ENCODE measurements around the gene SOX6. TPM values are rescaled to one million over a fixed set of nuclear protein-coding genes. Genes with fewer than 3 reads are reported as not detected.
"Not testable (repeated sequence)": the region's sequence is repeated elsewhere in the genome, so short reads cannot be mapped to it uniquely, and the experiment has no call there.

The SOX6 gene
- total RNA-seq, 1 experiment from 2014 or later, result under 0.01 TPM

GRCh38 chr11:16087886-16088285 is 268.5 kb downstream of the SOX6 start:
- in situ Hi-C loops (cut with HindIII; ENCODE audit: low sequenced_read_pairs), result no loop called here
- no peak for DNase-seq (ENCODE audit: low spot score)

DNA sequence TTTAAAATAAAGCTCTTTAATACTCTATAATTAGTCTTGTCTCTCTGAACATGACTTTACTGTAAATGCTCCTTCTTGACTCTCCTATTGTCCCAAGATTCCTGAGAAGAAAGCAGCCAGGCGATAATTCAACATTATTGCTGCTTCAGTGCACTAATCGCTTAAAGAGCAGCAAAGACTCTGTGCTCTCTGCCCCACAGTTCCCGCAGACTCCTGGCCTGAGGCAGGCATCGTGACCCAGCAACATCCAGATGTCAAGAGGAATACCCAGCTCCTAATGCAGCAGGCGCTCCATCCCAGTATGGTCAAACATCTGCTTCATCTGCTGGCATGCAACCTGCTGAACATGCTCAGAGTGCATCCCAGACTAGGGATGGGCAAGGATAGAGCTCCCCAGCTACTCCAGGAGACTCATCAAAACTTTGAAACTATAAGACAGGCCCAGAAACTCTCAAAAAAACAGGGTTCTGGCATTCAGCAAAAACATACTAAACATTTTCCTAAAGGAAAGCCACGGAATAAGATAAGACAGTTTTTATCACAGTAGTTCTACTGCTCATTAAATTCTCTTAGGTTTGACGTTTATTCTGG is 270.0 kb downstream of the SOX6 start:
- in situ Hi-C loops (cut with HindIII; ENCODE audit: low sequenced_read_pairs), result no loop called here
- no peak for DNase-seq (ENCODE audit: low spot score)

GRCh38 chr11:16082095-16083055 is 274.0 kb downstream of the SOX6 start:
- no peak for DNase-seq (ENCODE audit: low spot score)
- in situ Hi-C loops (cut with HindIII; ENCODE audit: low sequenced_read_pairs), result no loop called here

- in situ Hi-C loops (cut with HindIII; ENCODE audit: low sequenced_read_pairs), result no loop called here
- DNase-seq (ENCODE audit: low spot score), result no peak
These were observed 274.8 kb downstream of the SOX6 start for GRCh38 chr11:16081382-16082094.

DNA sequence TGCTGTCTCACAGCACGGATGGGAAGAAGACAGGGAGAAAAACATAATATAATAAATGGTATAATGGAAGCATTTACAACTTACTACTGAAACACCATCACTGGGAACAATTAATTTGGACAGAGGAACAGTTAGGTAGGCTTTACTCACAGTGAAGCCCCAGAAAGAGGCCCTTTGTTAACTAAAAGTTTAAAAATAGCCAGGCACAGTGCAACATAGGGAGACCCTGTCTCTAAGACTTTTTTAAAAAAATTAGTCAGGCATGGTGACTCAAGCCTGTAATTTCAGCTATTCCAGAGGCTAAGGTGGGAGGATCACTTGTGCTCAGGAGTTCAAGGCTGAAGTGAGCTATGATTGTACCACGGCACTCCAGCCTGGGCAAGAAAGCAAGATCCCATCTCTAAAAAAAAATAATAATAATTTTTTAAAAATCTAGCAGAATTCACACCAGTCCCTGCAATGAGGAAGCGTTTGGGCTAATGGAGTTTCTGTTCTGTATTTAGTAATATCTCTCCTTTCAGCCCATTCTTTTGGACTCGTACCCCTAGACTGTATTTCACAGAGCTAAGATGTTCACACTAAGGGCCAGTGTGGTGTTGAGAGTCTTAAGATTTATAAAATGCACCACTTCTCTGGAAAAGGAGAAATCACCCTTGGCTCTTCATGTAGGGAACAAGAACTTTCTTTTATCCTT is 275.5 kb downstream of the SOX6 start:
- in situ Hi-C loops (cut with HindIII; ENCODE audit: low sequenced_read_pairs), result no loop called here
- DNase-seq (ENCODE audit: low spot score), result no peak

- in situ Hi-C loops (cut with HindIII; ENCODE audit: low sequenced_read_pairs), result no loop called here
- DNase-seq (ENCODE audit: low spot score), result no peak
These were observed 277.4 kb downstream of the SOX6 start for GRCh38 chr11:16078936-16079335.

DNA sequence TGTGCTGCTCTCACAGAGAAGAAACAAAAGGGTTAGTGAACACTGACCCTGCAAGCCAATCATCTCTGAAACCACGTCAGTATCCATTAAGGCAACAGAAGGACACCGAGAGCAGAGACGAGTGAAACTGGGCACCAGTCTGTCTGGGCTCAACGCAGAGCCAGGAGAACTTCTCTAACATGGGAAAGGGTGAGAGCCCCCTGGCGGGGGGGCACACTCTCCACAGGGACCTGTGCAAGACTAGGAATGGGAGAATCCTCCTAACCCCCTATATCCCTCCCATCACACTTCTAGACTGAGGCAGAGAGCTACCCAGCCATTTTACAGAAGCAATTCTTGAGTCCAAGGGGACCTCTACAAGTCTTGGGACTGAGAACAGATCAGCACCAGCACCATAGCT is 285.8 kb downstream of the SOX6 start:
- in situ Hi-C loops (cut with HindIII; ENCODE audit: low sequenced_read_pairs), result no loop called here
- no peak for DNase-seq (ENCODE audit: low spot score)

DNA sequence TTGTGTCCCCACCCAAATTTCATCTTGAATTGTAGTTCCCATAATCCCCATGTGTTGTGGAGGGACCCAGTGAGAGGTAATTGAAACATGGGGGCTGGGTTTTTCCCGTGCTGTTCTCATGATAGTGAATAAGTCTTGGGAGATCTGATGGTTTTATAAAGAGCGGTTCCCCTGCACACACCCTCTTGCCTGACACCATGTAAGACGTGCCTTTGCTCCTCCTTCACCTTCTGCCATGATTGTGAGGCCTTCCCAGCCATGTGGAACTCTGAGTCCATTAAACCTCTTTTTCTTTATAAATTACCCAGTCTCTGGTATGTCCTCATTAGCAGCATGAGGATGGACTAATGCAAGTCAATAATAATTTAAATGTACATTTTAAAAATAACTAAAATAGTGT is 289.1 kb downstream of the SOX6 start:
- in situ Hi-C loops (cut with HindIII; ENCODE audit: low sequenced_read_pairs); DNase-seq (ENCODE audit: low spot score): not testable (repeated sequence)

- in situ Hi-C loops (cut with HindIII; ENCODE audit: low sequenced_read_pairs), result no loop called here
- DNase-seq (ENCODE audit: low spot score), result no peak
These were observed 297.0 kb downstream of the SOX6 start for GRCh38 chr11:16059332-16059731.

DNA sequence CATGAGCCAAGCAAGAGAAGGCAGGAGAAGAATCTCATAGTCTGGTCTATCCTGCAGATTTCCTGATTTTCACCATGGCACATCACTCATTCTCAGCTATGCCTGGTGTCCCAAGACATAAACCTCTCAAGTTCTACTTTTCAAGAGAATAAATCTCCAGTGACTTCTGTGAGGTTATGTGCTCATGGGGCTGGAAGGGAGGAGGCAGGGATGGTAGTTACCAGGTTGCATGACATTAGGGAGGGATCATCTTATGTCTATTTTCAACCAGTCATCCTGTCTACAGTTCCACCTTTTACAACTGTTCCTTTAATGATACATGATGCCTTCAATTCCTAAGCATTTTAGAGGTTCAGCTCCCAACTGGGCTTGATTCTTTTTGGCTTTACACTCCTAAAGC is 297.7 kb downstream of the SOX6 start:
- in situ Hi-C loops (cut with HindIII; ENCODE audit: low sequenced_read_pairs), result no loop called here
- DNase-seq (ENCODE audit: low spot score), result no peak

DNA sequence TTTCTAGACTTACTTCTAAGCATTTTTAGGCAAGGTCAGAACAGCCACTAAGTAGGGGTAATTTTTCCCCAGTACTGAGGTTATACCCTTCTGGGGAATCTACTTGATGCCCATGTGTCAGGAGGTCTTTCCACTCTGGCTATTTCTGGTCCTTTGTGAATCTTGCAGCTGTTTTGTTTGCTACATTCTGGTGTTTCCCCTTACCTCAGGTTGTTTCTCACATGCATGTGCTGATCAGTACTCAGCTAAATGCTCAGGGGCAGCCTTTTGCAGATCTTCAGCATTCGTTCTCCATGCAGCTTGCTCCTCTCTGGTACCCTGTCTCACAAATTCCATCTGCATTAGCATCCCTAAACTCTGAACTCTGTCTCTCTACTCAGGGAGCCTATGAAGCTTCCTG is 303.6 kb downstream of the SOX6 start:
- no peak for DNase-seq (ENCODE audit: low spot score)
- in situ Hi-C loops (cut with HindIII; ENCODE audit: low sequenced_read_pairs), result no loop called here

DNA sequence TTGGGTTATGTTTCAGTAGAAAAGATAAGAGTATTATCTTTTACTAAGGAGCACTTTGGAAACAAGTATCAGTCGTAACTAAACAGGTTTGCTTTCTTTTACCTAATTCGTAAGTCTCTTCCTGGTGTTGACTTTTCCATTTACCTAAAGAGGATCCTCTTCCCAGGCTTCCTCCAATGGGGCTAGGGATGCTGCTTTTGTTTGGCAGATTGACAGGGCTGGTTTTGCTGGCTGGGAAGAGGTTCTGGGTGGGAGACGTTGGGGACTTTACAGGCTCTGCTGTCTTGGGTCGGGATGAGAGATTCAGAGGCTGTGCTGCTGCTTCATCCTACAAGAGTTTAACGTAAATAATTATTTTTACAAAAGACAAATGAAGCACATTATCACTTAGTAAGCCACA is 306.7 kb downstream of the SOX6 start:
- DNase-seq (ENCODE audit: low spot score), result no peak
- in situ Hi-C loops (cut with HindIII; ENCODE audit: low sequenced_read_pairs), result no loop called here

DNA sequence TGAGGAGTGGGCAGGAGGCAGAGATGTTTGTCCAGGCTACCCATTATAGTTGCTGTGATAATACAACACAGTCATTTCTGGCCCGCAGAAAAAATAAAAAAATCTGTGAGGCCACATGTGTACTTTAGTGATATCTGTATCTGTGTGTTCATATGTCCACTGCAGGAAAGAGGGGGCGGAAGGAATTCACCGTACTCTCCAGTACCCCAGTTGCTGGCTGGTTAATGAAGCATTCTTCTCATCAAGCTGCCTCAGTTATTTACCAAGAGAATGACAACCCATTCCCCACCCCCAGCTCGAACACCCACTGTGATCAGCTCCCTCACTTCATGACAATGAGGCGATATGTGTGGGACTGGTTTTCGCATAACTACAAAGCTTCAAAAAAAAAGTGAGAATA is 309.3 kb downstream of the SOX6 start:
- DNase-seq (ENCODE audit: low spot score), result no peak
- in situ Hi-C loops (cut with HindIII; ENCODE audit: low sequenced_read_pairs), result no loop called here

- in situ Hi-C loops (cut with HindIII; ENCODE audit: low sequenced_read_pairs), result no loop called here
- DNase-seq (ENCODE audit: low spot score), result no peak
These were observed 312.7 kb downstream of the SOX6 start for GRCh38 chr11:16043617-16044016.

DNA sequence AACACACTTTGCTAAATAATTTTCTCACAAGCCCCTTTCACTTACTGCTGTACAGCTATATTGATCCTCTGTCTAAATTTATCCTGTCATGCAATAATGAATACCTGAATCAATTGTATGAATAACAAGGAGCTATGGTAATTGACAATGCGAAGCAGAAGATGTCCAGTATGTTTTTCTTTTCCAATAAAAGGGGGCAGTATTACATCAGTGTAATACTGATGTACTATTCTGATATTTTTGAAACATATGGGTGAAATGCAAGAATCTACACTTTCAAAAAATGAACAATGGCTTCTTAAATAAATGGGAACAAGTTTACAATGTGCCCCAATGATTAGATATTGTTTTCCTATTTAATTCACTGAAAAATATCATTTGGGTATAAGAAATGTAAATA is 315.1 kb downstream of the SOX6 start:
- no peak for DNase-seq (ENCODE audit: low spot score)
- in situ Hi-C loops (cut with HindIII; ENCODE audit: low sequenced_read_pairs), result no loop called here

DNA sequence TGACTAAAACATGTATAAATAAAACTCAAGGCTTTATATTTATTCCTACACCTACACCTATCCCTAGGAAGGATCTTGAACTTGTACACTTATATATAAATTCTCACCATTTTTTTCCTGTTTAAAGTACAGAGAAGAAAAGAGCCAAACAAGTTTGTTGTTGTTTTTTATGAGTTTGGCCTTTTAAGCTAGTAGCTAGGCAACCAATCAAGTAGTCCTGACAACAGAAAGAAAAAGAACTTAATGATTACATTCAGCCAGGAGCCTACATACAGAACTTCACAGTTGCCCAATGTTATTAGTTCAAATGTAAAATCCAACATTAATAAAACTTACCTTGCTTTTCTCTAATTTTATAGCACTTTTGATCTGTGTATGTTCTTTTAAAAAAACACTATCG is 316.2 kb downstream of the SOX6 start:
- in situ Hi-C loops (cut with HindIII; ENCODE audit: low sequenced_read_pairs), result no loop called here
- DNase-seq (ENCODE audit: low spot score), result no peak

DNA sequence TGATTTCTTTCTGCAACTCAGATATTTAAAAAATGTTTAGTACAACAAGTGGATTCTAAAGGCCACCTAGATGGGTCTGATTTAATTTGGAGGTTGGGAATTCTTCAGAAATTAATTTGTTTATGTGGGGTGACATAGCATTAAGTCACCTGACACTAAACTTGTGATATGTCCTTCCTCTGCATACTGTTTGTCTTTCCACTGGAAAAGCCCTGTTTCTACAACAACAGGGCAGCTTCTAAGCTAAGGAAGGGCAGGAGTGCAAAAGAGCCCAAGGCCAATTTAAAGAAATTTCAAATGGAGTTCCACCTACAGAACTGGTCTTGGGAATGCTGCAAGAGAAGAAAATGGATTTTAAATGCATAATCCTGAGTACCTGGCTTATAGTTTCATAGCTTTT is 319.2 kb downstream of the SOX6 start:
- in situ Hi-C loops (cut with HindIII; ENCODE audit: low sequenced_read_pairs), result no loop called here

DNA sequence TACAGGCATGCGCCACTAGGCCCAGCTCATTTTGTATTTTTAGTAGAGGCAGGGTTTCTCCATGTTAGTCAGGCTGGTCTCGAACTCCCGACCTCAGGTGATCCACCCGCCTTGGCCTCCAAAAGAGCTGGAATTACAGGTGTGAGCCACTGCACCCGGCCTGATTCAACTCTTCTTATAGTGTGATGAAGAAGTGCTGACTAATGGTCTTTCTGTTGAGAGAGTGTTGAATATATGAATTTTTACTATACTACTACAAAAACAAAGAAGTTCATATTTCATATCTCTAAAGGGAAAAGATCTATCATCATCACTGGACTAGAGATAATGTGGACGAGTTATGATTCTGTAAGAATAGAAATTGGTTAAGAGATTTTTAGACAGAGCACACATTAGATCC is 320.1 kb downstream of the SOX6 start:
- in situ Hi-C loops (cut with HindIII; ENCODE audit: low sequenced_read_pairs), result no loop called here

More for the DNA sequence above, 319.2 kb downstream of the SOX6 start:
- DNase-seq (ENCODE audit: low spot score), result no peak

GRCh38 chr11:16034074-16034473 is 322.3 kb downstream of the SOX6 start:
- DNase-seq (ENCODE audit: low spot score), result no peak
- in situ Hi-C loops (cut with HindIII; ENCODE audit: low sequenced_read_pairs), result no loop called here

More for the DNA sequence above, 320.1 kb downstream of the SOX6 start:
- DNase-seq (ENCODE audit: low spot score), result no peak

GRCh38 chr11:16032974-16033373 is 323.4 kb downstream of the SOX6 start:
- in situ Hi-C loops (cut with HindIII; ENCODE audit: low sequenced_read_pairs), result no loop called here
- no peak for DNase-seq (ENCODE audit: low spot score)

All from G401 (cell line).